HG03520 (cell line): ENCODE results near the gene PDLIM1.

Experiments
- ATAC-seq: cut with Tn5 transposase; IDR thresholded peaks from one replicate; pipeline ENCODE4 v1.9.1; 2021; ENCODE audit warnings: mild to moderate bottlenecking, moderate library complexity; ENCODE audit not compliant: unreplicated experiment

Gene PDLIM1

GRCh38 chr10:95266674-95267095, 24.1 kb downstream of the PDLIM1 start:
- peak; percentile 94 for ATAC-seq

- no peak for ATAC-seq
Observed at GRCh38 chr10:95265572-95265971, 25.2 kb downstream of the PDLIM1 start.

GRCh38 chr10:95264227-95265051, 26.4 kb downstream of the PDLIM1 start:
- ATAC-seq: no peak

GRCh38 chr10:95263864-95264226, 27.0 kb downstream of the PDLIM1 start:
- ATAC-seq: no peak

GRCh38 chr10:95262763-95263518, 27.9 kb downstream of the PDLIM1 start:
- no peak for ATAC-seq

GRCh38 chr10:95261926-95262325, 28.9 kb downstream of the PDLIM1 start:
- ATAC-seq: no peak

GRCh38 chr10:95260909-95261552, 29.8 kb downstream of the PDLIM1 start:
- no peak for ATAC-seq

GRCh38 chr10:95260397-95260881, 30.4 kb downstream of the PDLIM1 start:
- no peak for ATAC-seq

GRCh38 chr10:95257849-95258248, 33.0 kb downstream of the PDLIM1 start:
- no peak for ATAC-seq

GRCh38 chr10:95256268-95256667, 34.5 kb downstream of the PDLIM1 start:
- ATAC-seq: no peak

- ATAC-seq: no peak
Observed at GRCh38 chr10:95254629-95255028, 36.2 kb downstream of the PDLIM1 start.

- no peak for ATAC-seq
Observed at GRCh38 chr10:95253686-95254085, 37.1 kb downstream of the PDLIM1 start.

GRCh38 chr10:95253007-95253406, 37.8 kb downstream of the PDLIM1 start:
- no peak for ATAC-seq

- no peak for ATAC-seq
Observed at GRCh38 chr10:95250856-95251255, 39.9 kb downstream of the PDLIM1 start.

- no peak for ATAC-seq
Observed at GRCh38 chr10:95249467-95249866, 41.3 kb downstream of the PDLIM1 start.

GRCh38 chr10:95248989-95249388, 41.8 kb downstream of the PDLIM1 start:
- ATAC-seq: no peak

GRCh38 chr10:95247881-95248583, 42.8 kb downstream of the PDLIM1 start:
- ATAC-seq: no peak

GRCh38 chr10:95247200-95247880, 43.5 kb downstream of the PDLIM1 start:
- no peak for ATAC-seq

- ATAC-seq: no peak
Observed at GRCh38 chr10:95246582-95247051, 44.2 kb downstream of the PDLIM1 start.

- ATAC-seq: peak; percentile 86
Observed at GRCh38 chr10:95245425-95246055, 45.3 kb downstream of the PDLIM1 start.
